Loucy (cell line): ENCODE data around the gene PEX19.

Experiments used
- CTCF ChIP-seq: fragments of 200-600 bp; sonication (generic); conservative IDR thresholded peaks from 2 replicates; pipeline ENCODE4 v1.5.1; 2014; ENCODE audit warnings: mild to moderate bottlenecking, antibody characterized with exemption, low read length
- EZH2phosphoT487 ChIP-seq: fragments of 200-600 bp; IDR thresholded peaks from 2 replicates; pipeline ENCODE4 v1.6.1; 2018; ENCODE audit warnings: antibody characterized with exemption, mild to moderate bottlenecking, moderate library complexity, borderline replicate concordance

GRCh38 chr1:160238408-160238807 lies 46.5 kb downstream of the PEX19 start:
- TF ChIP-seq CTCF (no peak), EZH2phosphoT487 (no peak)
